Activated naive CD4-positive, alpha-beta T cell (primary cell): ENCODE measurements around the gene AP1AR.

Experiments
- DNase-seq, 4 experiments: peaks; one replicate each; lab custom pipeline; 2025; lab: John Stamatoyannopoulos, UW

The AP1AR gene

GRCh38 chr4:112312610-112313239, 81.1 kb downstream of the AP1AR start:
- no peak for DNase-seq

GRCh38 chr4:112315446-112315845, 83.9 kb downstream of the AP1AR start:
- DNase-seq = no peak

- no peak for DNase-seq
Observed at GRCh38 chr4:112316360-112316759, 84.8 kb downstream of the AP1AR start.

- no peak for DNase-seq
Observed at GRCh38 chr4:112318239-112319142, 86.9 kb downstream of the AP1AR start.
